Measurements from ENCODE around the gene TMEM35A.

TMEM35A gene, protein sequence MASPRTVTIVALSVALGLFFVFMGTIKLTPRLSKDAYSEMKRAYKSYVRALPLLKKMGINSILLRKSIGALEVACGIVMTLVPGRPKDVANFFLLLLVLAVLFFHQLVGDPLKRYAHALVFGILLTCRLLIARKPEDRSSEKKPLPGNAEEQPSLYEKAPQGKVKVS

DNA sequence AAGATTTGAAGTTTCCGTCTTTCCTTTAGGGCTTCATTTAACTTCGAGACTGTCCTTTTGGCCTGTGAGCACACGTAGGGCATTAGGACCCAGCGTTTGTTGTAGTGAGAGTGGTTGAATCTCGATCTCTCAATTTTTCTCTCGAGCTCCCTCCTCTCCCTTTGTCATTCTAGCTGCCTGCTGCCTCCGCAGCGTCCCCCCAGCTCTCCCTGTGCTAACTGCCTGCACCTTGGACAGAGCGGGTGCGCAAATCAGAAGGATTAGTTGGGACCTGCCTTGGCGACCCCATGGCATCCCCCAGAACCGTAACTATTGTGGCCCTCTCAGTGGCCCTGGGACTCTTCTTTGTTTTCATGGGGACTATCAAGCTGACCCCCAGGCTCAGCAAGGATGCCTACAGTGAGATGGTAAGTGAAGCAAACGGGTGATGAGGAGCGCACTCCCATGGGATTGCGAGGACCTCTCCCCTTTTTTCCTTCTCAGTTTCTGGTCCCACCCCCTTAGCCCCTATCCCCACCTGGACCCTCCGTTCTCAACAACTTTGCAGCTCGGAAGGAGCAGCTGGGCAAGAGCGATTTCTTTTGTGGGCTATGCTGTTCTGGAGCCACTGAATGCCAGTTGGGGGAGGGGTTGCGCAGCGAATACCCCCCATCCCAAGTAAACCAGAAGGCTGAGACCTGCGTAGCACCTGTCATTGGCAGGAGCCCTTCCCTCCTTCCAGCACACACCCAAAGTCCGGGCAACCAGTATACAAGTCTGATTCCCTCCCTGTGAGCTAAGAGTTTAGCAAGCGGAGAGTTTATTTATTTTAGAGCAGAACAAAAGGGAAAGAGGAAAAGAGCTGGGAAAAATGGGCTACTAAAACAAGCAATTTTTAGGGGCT, at the start of gene TMEM35A:
Gene TMEM35A (plus strand): TSS at position 164 of the 883 bp plus-strand sequence. CDS start 124 bp downstream, at position 288.
- H3K4me3 ChIP-seq (ENCODE audit: severe bottlenecking) = no peak within 1 kb of the TSS
- no peak for ATAC-seq (ENCODE audit: low read depth)
- H3K9me3 ChIP-seq (ENCODE audit: severe bottlenecking) = no peaks in the 10 kb centered on the region
- H3K27me3 ChIP-seq (ENCODE audit: insufficient read depth, poor library complexity, severe bottlenecking) = no peaks in the 10 kb centered on the region
- DNase-seq (ENCODE audit: low spot score) = no peak
- no peak within 1 kb of the TSS for H3K27ac ChIP-seq (ENCODE audit: poor library complexity, severe bottlenecking)
- H3K36me3 ChIP-seq (ENCODE audit: low read depth) = no peaks in the 10 kb centered on the region
- H3K4me1 ChIP-seq (ENCODE audit: insufficient read depth, poor library complexity, severe bottlenecking) = no peaks in the 10 kb centered on the region
- no peak for TF ChIP-seq CTCF (IDR thresholded peaks at IDR 0.05; ENCODE audit: poor library complexity, severe bottlenecking)

DNA sequence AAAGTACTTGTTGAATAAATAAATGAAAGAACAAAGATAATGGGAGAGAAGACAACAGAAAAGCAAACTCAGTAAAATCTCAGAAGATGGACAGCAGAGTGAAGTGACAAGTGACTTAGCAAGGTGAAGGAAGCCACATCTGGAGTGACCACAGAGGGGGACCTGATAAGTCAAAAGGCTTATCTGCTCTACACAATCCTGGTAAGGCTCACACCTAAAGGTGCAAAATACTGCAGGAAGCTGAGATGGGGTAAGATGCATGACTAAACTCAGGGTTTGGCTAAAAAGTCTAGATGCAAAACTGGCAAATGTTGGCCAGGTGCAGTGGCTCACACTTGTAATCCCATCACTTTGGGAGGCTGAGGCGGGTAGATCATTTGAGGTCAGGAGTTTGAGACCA, 49.0 kb upstream of the TMEM35A start:
- Histone ChIP-seq H3K27me3 (ENCODE audit: insufficient read depth, poor library complexity, severe bottlenecking) (no peaks in the 10 kb centered on the region), H3K4me3 (ENCODE audit: severe bottlenecking) (no peak overlapping the region), H3K9me3 (ENCODE audit: severe bottlenecking) (no peaks in the 10 kb centered on the region), H3K27ac (ENCODE audit: poor library complexity, severe bottlenecking) (no peak overlapping the region), H3K36me3 (ENCODE audit: low read depth) (no peaks in the 10 kb centered on the region), H3K4me1 (ENCODE audit: insufficient read depth, poor library complexity, severe bottlenecking) (no peaks in the 10 kb centered on the region)
- DNase-seq (ENCODE audit: low spot score) = no peak
- TF ChIP-seq CTCF (IDR thresholded peaks at IDR 0.05; ENCODE audit: poor library complexity, severe bottlenecking) = no peak
- ATAC-seq (ENCODE audit: low read depth) = no peak

DNA sequence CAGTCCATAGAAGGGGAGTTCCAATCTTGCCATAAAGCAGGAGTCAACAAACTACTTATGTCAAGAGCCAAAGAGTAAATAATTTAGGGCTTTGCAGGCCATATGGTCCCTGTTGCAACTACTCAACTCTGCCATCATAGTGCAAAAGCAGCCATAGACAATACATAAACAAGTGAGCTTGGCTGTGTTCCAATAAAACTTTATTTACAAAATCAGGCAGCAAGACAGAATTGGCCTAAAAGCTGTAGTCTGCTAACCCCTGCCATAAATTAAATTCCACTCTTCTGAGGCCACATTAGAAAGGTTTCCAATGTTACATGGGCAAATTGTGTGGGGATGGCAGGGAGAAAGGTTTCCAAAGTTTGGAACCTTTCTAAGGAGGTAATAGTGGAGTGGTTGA, 41.4 kb upstream of the TMEM35A start:
- H3K4me3 ChIP-seq (ENCODE audit: severe bottlenecking) = no peak overlapping the region
- no peak for ATAC-seq (ENCODE audit: low read depth)
- no peaks in the 10 kb centered on the region; the same call in 1 of the 2 replicates for H3K36me3 ChIP-seq (ENCODE audit: low read depth)
- DNase-seq (ENCODE audit: low spot score) = no peak
- no peak overlapping the region for H3K27ac ChIP-seq (ENCODE audit: poor library complexity, severe bottlenecking)
- H3K4me1 ChIP-seq (ENCODE audit: insufficient read depth, poor library complexity, severe bottlenecking) = no peaks in the 10 kb centered on the region
- no peaks in the 10 kb centered on the region for H3K27me3 ChIP-seq (ENCODE audit: insufficient read depth, poor library complexity, severe bottlenecking)
- TF ChIP-seq CTCF (IDR thresholded peaks at IDR 0.05; ENCODE audit: poor library complexity, severe bottlenecking) = no peak
- no peaks in the 10 kb centered on the region for H3K9me3 ChIP-seq (ENCODE audit: severe bottlenecking)

DNA sequence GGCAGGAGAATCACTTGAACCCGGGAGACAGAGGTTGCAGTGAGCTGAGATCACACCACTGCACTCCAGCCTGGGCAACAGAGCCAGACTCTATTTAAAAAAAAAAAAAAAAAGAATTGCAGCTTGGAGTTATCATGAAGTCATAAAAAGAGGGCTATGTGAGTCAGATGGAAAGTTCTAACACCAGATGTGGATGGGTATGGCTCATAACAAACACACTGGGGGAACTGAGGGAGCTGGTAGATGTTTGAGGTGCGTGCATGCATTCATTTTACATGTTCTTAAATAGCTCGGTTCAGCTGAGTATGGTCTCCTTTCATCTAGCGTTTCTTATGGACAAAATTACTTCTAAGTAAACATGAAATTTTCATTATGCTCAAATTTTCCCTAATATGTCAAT, 38.5 kb upstream of the TMEM35A start:
- Histone ChIP-seq H3K4me3 (ENCODE audit: severe bottlenecking) (no peak overlapping the region), H3K4me1 (ENCODE audit: insufficient read depth, poor library complexity, severe bottlenecking) (no peaks in the 10 kb centered on the region), H3K27ac (ENCODE audit: poor library complexity, severe bottlenecking) (no peak overlapping the region), H3K9me3 (ENCODE audit: severe bottlenecking) (no peaks in the 10 kb centered on the region), H3K27me3 (ENCODE audit: insufficient read depth, poor library complexity, severe bottlenecking) (no peaks in the 10 kb centered on the region), H3K36me3 (ENCODE audit: low read depth) (peaks cover 3% of the 10 kb centered on the region; the same call in 1 of the 2 replicates)
- no peak for TF ChIP-seq CTCF (IDR thresholded peaks at IDR 0.05; ENCODE audit: poor library complexity, severe bottlenecking)
- DNase-seq (ENCODE audit: low spot score) (no peak), ATAC-seq (ENCODE audit: low read depth) (no peak)
